ENCODE results near the gene MDK. TPM values are rescaled to one million over a fixed set of nuclear protein-coding genes. Genes with fewer than 3 reads are reported as not detected.

MDK gene
- total RNA-seq, 1 experiment from 2014 or later = 563 TPM

DNA sequence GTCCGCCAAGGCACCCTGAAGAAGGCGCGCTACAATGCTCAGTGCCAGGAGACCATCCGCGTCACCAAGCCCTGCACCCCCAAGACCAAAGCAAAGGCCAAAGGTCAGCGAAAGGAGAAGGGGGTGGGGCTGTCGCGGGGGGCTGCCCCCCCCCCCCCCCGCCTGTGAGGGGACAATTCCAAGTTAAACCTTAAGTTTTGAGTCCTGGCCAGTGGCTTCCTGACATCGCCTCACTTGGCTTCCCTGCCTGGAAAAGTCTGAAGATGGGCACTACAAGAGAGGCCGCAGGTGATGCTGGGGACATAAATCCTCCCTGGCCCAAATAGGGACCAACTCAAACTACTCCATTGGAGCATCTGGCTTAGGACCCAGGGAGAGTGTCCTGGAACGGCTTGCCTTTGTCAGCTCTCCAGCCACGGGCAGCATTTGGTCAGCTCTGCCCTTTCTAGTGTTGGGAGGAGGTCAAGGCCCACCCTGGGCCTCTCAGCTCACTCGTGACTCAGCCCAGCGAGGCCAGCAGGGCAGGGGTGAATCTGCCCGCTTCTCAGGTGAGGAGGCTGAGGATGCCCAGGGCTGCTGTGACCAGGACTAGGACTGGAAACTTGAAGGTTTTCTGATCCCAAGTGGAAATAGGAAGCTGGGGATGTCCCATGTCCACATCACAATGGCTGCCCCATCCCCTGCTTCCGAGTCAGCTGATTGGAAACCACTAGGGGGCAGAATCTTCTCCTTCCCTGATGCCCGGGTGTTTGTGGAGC, 1.4 kb downstream of the MDK start:
- DNase-seq (ENCODE audit: low spot score) = peak; percentile 61

DNA sequence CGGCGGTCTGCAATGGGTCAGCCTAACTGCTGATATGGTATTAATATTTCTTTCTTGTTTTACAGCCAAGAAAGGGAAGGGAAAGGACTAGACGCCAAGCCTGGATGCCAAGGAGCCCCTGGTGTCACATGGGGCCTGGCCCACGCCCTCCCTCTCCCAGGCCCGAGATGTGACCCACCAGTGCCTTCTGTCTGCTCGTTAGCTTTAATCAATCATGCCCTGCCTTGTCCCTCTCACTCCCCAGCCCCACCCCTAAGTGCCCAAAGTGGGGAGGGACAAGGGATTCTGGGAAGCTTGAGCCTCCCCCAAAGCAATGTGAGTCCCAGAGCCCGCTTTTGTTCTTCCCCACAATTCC, 1.9 kb downstream of the MDK start:
- DNase-seq (ENCODE audit: low spot score) = no peak

DNA sequence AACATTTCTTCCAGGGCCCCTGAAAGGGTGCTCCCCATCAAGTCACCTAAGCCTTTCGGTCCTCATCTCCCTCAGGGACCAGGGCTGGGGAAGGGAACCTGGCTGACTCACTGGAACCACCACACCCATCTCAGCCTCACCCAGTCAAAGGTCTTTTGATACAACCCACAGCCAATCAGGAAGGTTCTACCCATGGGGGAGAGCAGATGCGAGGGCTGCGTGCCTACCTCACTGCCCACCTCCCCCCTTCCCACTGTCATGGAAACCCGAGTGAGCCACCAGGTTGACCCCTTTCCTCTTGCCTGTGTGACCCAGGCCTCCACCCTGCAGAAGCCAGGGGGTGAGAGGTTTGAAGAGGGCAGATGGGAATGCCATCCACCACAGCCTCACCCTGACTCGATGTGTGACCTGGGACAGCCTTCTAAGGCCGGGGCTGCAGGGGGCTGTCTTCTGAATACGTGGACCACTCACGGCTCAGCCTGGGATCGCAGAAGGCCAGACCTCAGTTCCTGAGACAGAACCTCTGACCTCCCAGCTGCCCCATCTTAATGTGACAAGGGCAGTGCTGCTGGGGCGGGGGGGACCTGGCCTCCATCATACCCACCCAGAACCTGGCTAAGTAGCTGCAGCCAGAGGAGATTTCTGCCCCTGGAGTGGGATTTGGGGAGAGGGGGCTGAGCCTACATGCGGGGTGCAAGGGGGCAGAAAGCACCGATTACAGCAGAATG, 2.7 kb downstream of the MDK start:
- no peak for DNase-seq (ENCODE audit: low spot score)

DNA sequence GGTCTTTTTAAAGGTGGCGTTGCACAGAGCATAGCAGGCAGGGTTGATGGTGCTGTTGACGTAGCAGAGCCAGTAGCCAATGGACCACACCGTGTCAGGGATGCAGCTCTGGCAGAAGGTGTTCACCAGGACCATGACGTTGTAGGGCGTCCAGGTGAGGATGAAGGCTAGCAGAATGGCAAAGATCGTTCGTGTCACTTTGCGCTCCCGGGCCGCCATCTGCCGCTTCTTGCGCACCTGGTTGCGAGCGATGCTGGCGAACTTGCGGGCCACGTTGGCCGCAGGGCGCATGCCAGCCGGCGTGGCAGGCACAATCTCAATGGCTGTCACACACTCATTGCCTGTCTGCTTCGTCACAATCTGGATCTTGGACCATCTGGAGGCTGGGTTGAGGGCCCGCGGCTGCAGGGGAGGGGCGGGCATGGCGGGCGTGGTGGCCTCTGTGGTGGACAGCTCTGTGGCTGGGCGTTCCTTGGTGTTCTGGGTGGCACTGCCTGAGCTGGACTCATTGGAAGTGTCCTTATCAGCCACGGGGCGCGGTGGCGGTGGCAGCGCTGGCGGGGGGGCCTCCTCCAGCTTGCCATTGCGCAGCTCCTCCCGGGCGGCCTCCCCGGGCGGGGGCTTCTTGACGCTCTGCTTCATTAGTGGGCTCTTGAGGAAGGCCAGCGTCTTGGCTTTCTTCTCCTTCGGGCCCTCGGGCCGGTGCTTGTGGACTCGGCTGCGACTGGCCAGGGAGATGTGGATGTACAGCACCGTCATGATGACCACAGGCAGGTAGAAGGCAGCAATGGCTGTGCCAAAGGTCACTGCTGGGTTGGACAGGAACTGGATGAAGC, 3.9 kb downstream of the MDK start:
- no peak for DNase-seq (ENCODE audit: low spot score)

DNA sequence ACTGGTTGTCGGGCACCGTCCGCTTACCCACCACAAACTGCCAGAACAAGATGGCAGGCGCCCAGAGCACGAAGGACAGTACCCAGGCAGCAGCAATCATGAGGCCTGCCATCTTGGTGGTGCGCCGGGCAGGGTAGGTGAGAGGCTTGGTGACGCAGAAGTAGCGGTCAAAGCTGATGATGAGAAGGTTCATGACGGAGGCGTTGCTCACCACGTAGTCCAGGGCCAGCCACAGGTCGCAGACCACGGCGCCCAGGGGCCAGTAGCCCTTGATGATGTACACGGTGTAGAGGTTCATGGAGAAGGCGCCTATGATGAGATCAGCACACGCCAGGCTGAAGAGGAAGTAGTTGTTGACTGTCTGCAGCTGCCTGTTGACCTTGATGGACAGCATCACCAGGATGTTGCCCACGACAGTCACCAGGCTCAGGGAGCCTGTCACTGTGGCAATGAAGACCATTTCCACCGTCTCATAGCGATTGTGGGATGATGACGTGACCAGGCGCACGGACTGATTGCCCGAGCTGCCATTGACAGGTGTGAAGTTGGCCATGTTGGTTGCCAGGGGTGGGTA, 4.6 kb downstream of the MDK start:
- DNase-seq (ENCODE audit: low spot score) = no peak

DNA sequence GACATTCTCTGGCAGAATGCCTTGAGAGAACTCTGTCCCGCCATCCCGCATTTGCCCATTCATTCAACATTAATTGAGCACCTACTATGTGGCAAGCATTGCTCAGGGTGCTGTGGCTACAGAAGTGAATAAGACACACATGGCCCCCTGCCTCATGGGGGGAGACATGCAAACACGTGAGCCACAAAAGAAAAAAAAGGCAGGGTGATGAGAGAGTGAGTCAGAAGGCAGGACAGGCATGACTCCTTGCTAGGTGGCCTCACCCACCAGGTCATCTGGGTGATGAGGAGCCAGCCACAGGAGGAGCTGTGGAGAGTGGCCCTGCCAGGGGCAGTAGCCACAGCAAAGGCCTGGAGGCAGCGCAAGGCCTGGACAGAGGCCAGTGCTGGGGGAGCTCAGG, 5.2 kb downstream of the MDK start:
- DNase-seq (ENCODE audit: low spot score) = no peak

DNA sequence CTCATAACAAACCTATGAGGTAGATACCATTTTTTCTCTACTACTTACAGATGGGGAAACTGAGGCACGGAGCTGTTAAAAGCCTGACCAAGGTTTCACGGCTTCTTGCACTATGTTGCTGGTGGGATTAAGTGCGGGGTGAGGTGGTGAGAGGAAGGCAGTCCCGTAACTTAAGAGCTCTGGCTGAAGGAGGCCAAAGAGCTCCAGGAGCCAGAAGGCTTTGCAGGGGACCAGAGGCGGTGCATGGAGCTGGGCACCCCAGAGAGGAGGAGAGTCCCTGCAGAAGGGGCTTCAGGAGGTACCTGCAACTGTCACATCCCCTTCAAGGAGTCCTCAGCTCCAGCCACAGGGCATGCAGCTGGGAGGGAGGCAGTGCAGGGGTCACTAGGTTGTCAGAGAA, 6.0 kb downstream of the MDK start:
- no peak for DNase-seq (ENCODE audit: low spot score)

DNA sequence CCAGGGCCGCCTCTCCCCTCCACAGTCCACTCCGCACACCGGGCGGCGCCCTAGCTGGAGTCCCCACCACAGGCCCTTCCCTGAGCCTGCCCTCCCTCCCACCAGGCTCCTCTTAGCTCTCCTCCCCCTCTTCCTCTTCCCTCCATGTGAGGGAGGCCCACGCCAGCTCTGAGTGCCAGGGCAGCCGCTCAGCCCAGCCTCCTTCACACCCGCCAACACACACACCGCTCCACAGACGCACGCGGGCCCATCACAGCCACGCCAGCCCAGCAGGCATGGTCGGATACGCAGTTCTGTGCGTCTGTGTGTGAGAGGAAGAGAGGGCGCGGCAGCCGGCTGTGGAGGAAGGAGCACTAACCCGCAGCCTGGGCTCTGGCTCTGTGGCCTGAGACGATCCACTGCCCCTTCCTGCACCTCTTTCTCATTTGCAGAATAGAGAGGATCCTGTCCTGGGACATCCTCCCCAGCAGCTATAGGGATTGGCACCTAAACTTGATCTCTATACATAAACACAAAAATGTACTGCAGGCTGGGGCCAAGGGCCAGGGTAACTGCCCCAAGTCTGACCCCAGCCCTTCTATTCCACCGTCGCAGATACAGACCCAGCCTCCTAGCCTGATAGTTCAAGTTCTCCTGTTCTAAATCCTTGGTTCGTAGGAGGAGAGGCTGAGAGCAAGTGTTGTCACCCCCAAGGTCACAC, 6.6 kb downstream of the MDK start:
- DNase-seq (ENCODE audit: low spot score) = no peak

DNA sequence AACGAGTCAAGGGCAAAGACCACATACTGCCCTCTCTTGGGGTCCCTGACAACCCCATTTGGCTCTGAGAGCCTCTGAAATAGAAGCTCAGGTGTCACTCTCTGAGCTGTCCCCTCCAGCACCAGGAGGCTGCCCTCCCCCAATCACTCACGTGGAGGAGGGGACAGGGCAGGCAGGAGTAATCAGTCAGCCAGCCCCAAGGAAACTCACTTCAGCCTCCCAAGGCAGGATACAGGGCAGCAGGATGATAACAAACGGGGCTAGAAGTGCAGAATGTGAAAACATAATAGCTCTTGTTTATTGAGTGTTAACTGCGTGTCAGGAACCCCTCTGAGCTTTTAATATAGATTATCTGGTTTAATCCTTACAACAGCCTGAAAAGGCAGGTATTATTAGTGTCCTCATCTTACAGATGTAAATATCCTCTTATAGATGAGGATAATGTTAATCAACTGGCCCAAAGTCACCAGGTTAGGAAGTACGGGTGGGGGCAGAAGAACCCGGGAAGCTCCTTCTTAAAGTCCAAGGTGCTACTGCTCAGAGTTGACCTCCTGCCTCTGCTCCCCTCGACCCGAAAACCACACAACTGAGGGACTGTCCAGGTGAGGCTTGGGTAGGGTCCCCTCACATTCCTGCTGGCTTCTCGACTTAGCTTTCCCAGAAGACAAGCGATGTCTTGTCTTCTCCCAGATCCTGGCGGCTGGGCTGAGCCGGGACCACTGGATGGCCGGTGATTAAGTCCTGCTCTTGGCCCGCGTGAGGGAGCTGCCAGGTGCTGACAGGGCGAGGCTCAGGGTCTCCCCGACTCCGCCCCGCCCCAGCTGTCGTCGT, 7.4 kb downstream of the MDK start:
- no peak for DNase-seq (ENCODE audit: low spot score)

DNA sequence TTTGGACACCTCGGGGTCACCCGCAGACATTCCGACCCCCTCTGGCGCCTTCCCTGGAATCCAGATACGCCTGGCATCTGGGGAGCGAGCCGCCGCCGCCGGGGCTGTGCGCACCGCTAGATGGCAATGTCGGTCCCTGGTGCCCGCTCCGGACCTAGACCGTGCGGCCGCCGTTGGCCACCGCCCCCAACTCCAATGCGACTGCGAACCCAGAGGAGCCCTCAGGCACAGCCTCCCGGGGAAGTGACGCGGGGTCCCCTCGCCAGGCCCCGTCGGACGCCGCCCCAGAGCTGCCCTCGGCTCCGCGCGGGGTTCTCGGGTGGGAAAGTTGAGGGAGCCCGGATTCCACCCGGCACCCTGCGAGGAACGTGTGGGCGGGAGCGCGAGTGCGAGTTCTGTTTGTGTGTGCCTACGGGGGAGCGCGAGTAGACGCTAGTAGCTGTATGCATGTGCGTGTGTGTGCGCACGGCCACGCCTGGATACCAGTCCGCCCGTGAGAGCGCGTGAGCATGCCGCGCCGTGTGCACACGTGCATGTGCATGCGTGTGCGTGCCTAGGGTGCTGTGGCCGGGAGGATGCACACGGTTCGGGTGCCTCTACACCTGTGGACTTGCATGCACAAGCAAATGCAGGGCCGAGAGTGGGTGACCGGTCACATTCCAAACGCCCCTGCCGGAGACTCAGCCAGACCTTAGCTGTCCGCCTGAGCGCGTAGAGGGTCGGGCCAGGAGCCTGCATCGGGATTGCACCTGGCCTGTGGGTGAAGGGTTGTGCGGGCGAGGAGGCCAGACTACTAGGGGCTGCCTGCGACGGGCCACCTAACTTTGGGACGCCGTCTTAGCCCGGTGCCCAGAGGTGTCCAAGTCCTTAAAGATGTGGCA, 8.2 kb downstream of the MDK start:
- peak; percentile 72 for DNase-seq (ENCODE audit: low spot score)

DNA sequence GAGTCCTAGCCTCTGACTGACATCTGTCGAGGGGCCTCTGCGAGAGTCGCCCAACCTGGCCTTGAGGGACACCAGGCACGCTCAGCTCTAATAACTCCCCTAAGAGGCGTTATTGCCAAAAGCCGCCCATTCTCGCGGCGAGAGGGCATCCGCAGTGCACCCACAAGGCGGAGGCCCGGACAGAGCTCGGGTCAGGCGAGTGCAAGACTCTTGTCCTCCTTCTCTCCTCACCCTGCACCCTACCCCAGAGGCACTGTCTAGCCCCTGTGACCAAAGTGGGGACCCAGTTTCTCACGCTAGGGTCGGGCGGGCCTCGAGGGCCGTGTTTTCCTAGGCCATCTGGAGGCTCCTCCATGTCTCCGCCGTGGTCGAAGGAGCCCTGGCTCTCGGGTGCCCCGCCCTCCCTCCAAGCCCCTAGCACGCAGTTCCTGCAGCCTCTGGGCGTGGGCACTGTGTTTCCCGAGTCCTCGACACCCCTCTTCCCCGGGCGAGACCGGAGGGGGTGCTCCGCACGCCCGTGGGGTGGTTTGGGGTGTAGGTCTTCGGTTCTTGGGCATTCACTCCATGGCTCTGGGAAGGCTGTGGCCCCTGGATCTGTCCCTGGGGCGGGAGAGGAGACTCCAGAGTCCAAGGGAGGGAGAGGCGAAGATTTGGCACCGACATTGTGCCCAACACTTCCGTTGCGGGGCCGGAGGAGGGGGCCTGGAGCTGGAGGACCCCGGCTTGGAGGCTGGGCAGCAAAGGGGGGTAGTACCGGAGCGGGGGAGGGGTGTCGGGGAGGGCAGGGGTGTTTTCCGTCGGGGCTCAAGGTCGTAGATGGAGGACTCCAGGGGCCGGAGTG, 9.1 kb downstream of the MDK start:
- DNase-seq (ENCODE audit: low spot score) = no peak

DNA sequence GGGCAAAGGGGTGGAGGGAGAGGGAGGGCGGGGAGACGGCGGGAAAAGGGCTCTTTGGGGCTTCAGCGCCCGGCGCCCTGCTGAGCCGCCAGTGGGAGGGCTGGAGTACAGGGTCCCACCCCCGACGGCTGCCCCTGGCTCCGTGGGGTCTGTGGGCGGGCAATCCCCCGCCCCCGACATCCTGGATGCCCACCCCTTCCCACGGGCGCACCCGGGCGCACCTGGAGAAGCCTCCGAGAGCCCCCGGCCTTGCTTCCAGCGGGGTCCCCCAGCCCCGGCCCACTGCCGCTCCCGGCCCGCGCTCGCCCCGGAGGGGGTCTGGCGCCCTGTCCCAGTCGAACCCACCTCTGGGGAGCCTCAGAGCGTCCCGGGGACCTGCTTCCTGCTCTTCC, 9.7 kb downstream of the MDK start:
- no peak for DNase-seq (ENCODE audit: low spot score)

DNA sequence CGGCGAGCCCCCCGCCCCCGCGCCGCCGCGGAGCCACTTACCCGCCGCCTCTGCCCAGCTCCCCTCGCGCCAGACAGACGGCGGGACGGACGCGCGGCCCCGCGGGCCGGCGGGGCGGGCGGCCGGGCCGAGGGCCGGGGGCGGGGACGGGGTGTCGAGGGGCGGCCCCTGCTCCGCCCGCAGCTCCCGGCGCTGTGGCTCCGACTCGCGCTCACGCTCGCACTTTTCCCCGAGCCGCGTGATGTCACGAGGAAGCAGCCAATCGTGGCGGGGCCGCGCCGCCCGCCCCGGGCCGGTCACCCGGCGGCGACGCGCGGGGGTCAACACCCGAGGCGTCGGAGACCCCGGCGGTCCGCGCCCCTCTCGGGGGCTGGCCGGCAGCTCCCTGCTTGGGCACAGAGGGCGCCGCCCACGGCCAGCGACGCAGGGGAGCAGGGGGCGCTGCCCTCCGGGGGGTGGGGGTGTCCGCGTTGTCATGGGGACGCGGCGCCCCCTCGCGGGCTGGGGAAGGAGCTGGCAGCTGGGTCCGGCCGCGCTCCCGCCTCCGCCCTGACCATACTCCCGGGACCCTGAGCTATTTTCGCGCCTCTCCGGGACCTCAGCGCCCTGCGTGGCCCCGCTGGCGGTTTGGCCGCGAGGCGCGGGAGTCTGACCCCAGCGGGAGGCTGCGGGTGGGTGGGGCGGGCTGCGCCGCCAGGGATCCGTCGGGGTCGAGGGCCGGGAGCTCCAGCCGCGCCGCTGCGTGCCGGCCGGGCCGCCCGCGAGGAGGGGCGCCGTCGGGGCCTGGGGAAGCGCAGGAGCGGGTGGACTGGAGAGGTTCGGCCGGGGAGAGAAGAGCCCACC, 10.3 kb downstream of the MDK start, which contains the start of gene CHRM4:
TSS of gene CHRM4 (minus strand) at position 199 of the 843 bp plus-strand sequence. CDS start 5,219 bp downstream, outside the sequence.
- DNase-seq (ENCODE audit: low spot score) = peak; percentile 67

DNA sequence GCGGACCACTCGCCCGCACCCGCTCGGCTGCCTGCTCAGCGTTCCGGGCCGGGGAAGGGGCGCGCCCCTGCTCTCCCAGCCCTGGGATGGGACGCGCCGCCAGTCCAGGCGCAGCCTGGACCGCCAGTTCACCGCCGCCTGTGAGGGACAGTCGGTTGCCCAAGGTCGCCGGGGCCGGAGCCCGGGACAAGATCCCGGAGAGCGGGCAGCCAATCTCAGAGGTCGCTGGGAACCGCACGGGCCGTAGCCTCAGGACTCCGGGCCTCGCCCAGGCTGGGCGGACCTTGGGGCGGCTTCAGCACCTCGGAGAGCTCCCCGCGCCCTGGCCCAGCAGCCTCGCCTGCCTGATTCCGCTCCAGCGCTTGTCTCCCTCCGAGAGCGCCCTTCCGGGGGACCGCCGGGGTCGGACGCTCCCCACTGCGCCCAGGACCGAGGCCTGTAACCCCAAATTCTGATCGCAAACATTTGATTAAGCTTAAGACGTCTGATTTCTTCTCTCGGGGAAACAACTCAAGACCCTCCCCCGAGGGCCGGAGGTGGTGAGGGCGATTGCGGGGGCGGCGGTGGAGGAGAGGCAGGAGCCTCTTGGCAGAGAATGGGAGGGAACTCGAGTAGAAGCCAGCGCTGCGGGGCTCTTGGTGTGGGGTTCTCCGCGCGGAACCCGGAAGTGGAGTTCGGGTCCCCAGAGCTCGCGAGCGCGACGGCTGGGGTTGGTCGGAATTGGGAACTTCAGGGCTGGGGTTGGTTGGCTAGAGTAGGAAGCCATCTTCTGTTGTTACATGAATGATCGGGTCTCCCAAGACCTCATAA, 11.2 kb downstream of the MDK start:
- DNase-seq (ENCODE audit: low spot score) = peak; percentile 66

DNA sequence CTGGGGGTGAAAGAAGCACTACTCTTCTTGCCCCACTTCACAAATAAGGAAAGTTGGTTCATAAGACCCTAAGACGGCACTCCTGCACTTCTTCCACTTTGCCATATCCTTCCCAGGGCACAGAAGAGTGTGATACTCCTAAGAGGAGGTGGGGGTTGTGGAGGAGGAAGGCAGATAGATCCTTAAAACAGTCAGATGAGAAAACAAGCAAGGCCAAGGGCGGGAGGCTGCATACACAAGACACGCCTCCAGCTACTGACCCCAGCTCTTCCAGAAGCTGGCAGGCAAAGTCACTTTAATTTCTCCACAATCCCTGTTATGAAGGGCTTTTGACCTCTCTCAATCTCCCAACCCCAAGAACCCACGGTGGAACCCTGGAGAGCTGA, 11.8 kb downstream of the MDK start:
- no peak for DNase-seq (ENCODE audit: low spot score)

DNA sequence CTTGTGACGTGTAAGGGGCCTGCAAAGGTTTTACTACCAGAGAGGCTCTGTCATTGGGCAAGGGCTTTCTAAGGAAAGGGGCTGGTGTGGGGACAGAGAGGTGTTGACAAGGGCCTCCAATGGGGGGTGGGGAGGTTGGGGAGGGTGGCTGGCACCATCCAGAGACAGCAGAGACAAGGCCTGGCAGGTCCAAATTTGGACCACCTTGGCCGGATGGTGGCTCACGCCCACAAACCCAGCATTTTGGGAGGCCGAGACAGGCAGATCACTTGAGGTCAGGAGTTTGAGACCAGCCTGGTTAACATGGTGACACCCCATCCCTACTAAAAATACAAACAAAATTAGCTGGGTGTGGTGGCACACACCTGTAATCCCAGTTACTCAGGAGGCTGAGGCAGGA, 12.3 kb downstream of the MDK start:
- DNase-seq (ENCODE audit: low spot score) = no peak

DNA sequence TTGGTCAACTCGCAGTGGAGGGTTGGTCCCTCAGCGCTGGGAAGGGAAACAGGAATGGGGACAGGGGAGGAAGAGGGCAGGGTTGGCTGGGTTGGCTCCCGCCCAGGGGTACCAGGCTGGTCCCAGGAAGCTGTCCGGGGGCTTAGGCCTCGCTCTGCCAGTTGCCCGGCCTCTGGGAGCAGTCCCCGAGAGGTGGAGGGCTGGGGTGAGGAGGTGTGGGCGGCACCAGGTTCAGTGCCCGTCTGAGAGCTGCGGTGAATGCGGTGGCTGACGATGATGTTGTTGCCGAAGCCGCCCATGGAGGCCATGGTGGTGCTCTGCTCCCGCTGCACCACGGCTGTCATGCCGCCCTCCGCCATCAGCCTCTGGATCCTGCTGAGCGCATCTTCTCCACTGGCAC, 16.1 kb downstream of the MDK start:
- DNase-seq (ENCODE audit: low spot score) = no peak

All from H4 (cell line).